Body of pancreas (tissue), 4 donors: ENCODE data around the gene SEC22A.

Experiments
- POLR2A ChIP-seq, 3 donors: fragments of 450-650 bp; IDR thresholded peaks; one replicate each; pipeline ENCODE4 v1.6.1; 2016; ENCODE audit warnings: antibody characterized with exemption in 3 of 3, mild to moderate bottlenecking in 2 of 3
- TF ChIP-seq, protein P1 (sequence below), 7 experiments: fragments of 450-650 bp in 4 of 7; fragments of 200-600 bp in 3 of 7; sonication (generic) in 3 of 7; IDR thresholded peaks; one replicate each; pipeline ENCODE4 v1.5.1; 2016 to 2019; ENCODE audit warnings: antibody characterized with exemption in 7 of 7

GRCh38 chr3:123157598-123158287, 44.0 kb upstream of the SEC22A start:
- TF ChIP-seq, protein P1, sequence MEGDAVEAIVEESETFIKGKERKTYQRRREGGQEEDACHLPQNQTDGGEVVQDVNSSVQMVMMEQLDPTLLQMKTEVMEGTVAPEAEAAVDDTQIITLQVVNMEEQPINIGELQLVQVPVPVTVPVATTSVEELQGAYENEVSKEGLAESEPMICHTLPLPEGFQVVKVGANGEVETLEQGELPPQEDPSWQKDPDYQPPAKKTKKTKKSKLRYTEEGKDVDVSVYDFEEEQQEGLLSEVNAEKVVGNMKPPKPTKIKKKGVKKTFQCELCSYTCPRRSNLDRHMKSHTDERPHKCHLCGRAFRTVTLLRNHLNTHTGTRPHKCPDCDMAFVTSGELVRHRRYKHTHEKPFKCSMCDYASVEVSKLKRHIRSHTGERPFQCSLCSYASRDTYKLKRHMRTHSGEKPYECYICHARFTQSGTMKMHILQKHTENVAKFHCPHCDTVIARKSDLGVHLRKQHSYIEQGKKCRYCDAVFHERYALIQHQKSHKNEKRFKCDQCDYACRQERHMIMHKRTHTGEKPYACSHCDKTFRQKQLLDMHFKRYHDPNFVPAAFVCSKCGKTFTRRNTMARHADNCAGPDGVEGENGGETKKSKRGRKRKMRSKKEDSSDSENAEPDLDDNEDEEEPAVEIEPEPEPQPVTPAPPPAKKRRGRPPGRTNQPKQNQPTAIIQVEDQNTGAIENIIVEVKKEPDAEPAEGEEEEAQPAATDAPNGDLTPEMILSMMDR (IDR thresholded peaks at IDR 0.05), result no peak
- no peak for TF ChIP-seq POLR2A (IDR thresholded peaks at IDR 0.05)
